Activated CD4-positive, alpha-beta T cell treated with anti-CD3 and anti-CD28 coated beads, Interleukin-2, amount 50 U/mL, for 4 hours (primary cell): ENCODE results near the gene PRKCSH.

Experiments used
- DNase-seq, 2 experiments: peaks; one replicate each; pipeline ENCODE4 v3.0.0-alpha.2; 2020

PRKCSH gene

GRCh38 chr19:11479090-11479897, 43.9 kb downstream of the PRKCSH start:
- no peak for DNase-seq

DNA sequence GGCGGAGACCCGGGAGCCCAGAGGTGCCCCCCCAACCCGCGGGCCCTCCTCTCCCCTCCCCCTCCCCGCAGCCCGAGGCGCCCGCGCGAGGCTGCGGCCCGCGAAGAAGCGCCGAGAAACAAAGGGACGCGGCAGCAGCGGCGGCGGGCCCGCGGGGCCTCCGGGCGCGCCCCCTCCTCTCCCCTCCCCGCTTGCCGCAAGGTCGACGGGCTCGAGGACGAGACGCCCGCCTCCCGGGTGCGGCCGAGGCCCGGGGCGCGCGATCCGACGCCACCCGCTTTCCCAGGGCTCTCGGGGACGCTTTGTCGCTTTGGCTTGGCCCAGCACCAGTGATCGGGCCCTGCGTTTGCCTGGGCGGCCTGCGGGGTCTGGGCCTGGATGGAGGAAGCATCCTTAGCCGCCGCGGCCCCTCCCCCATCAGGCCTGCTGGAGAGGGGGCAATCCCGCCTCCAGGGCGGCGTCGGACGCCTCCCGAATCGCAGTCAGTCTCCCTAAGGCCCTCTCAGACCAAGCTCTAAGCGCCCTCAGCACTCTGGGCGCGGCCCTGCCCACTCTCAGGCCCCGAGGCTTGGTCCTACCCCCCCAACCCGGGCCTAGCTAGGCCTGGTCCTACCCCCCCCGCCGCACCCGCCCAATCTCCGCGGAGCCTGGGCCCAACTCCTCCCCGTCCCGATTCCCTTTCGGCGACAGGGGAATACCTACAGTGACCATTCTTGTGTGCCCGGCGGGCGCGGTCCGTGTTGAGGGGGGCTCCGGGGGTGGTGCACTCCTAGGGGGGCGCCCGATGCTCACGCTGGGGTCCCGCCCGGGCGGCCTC, 44.7 kb downstream of the PRKCSH start:
- DNase-seq, result no peak

DNA sequence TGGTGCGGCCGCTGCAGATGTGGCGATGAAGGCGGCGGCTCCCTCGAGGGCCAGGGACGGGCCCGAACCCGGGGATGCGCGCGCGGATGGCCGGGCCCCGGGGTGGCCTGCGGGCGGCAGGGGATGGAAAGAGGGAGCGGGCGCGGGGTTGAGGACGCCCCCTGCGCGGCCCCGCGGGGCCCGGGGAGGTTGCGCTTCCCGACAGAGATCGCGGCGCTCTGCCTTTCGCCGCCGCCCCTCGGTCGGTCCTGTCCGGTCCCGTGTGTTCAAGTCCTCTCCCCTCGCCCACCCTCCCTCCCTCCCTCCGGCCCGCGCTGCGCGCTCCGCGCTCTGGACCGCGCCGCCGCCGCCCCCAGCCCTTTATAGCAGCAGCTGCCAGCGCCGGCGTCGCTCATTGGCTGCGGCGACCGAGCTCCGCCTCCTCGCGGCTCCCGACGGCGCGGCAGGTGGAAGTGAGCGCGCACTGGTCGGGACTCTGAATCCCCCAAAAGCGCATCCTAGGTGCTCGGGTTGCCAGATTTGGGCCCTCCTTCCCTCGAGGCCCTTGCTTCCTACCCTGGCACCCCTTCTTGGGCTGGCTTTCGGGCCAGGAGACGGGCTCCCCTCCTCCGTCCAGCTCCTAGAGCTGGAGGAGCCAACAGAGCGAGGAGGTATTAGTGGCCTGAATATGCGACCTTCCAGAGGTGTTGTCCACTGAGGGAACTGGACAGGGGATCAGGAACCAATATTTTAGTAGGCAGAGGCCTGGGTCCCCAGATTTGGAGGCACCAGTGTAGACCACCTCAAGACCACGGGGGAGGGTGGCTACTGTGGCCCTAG, 45.5 kb downstream of the PRKCSH start, which contains the start of gene ELAVL3:
ELAVL3 (minus strand) TSS at position 332 of the 819 bp plus-strand sequence. CDS start 438 bp downstream, outside the sequence.
- DNase-seq, result no peak

DNA sequence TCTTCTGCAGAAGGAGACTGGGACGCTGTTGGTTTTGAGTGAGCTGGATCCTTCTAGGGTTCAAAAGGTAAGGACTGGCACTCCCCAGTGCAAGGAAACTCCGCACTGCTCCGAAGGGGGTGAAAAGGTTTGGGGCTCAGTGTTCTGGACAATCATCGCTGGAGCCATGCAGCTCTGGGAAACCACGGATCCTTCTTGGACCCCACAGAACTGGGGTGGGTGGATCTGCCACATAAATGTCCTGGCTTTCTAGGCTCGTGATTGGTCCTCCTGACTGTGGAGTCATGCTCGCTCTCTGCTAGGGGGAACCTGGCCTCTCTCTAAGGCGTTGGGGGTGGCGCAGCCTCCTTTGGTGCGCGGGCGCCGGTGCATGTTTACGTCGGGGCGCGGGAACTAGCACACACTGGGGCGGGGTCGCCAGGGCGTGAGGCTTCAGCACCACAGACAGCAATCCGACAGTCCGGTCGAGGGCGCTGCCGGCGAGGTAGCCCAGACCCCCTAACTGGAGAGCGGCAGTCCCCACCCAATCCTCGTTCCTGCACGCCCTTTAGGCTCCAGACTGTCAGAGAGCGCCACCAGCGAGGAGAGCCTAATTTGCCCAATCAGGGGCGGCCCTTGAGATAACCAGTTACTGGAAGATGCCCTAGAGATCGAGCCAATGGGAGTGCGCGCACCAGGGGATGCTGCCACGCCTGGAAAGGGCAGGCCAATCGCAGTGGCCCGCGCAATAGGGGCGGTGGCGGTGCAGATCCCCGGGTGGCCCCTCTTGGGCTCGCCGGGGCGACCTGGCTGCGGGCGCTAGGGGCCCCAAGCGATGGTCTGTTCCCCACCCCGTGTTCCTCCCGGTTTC, 46.3 kb downstream of the PRKCSH start:
- peak; percentile 53 to 62 for DNase-seq

DNA sequence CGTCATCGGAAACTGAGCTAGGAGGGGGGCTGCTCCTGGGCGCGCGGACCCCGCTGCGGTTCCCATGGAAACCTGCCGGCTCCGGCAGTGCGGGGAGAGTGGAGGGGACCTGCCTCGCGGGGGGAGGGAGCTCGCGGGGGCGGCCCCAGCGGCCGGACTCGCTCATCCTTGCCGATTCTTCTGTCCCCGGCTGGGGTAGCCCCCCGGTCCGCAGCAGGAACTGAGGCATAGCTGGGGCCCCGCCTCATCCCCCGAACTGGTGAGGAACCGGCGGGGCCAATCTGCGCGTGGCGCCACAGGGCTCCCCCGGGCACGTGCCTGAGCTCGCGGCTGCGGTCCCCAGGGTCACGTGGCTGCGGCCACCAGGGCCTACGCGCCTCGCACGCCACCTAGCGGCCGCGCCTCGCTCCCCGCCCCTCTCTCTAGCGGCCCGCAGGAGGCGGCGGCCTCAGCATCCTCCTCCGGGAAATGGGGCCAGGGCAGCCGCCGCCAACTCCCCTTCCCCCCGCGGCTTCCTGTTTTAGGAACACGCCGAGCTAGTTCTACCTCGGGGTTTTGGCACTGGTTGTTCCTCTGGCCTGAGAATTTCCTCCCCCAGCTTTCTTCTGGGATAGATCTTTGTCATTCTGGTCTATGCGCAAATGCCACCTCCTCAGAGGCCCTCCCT, 47.1 kb downstream of the PRKCSH start:
- peak; percentile 70 to 71 for DNase-seq

GRCh38 chr19:11483366-11484111, 48.1 kb downstream of the PRKCSH start:
- no peak for DNase-seq

DNA sequence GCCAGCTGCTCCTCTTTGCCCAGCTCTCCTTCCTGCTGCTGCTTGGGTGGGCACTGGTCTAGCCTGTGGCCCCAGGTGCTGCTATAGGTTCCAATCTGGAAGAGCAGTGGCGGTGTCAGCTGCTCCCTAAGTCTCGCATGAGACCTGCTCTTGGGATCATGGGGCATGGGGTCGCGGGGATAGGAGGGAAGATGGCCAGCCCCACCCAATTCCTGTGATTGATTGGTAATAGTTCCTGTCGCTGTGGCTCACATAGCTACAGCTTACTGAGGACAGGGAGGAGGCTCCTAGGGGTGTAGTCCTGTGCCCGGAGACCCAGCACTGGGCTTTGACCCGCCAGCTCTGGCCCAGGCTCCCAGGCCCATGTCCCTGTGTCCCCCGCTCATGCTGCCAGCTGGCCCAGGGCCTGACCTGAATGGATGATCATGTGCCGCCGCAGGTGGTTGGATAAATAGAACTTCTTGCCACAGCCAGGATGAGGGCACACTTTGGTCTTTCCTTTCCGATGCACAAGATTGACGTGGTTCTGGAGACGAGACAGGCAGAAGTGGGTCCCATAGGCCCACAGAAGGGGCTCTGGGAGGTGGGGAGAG, 49.9 kb downstream of the PRKCSH start:
- no peak for DNase-seq

- no peak for DNase-seq
Observed at GRCh38 chr19:11486661-11487503, 51.4 kb downstream of the PRKCSH start.

DNA sequence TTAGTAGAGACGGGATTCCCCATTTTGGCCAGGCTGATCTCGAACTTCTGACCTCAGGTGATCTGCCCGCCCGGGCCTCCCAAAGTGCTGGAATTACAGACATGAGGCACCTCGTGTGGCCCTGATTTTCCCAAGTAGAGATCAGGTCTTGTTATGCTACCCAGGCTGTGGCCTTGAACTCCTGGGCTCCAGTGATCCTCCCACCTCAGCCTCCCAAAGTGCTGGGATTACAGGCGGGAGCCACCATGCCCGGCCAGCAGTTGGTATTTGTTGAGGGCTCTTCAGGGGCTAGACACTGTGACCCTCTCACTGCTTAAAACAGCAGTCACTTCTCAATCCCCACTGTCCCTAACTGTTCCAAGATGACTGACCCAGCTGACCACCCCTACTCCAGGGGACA, 53.9 kb downstream of the PRKCSH start:
- no peak for DNase-seq

DNA sequence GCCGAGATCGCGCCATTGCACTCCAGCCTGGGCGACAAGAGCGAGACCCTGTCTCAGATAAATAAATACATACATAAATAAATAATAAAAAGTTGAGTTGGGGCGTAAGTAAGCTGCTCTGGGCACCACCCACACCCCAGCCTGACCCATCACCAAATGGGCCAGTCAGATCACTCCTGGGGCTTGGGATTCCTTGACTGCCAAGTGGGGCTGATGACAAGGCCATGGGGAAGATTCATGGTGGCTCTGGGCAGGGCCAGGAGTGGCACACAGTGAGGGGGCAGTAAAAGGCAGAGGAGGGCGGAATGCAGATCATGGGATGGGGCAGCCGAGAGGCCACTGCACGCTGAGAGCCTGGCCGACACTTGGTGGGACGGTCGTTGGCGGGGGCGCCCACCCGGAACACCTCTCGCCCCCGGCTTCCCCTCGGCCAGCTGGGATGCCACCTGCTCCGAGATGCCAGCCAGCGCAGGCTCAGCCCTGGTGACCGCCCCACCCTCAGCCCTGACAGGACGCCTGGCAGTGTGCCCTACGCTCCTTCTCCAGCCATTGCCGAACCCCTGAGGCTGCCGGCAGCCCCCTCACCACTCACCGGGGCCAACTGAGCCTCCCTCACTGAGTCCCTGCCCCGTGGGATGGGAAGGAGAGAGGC, 59.3 kb downstream of the PRKCSH start:
- no peak for DNase-seq

GRCh38 chr19:11495481-11495880, 60.0 kb downstream of the PRKCSH start:
- no peak for DNase-seq

DNA sequence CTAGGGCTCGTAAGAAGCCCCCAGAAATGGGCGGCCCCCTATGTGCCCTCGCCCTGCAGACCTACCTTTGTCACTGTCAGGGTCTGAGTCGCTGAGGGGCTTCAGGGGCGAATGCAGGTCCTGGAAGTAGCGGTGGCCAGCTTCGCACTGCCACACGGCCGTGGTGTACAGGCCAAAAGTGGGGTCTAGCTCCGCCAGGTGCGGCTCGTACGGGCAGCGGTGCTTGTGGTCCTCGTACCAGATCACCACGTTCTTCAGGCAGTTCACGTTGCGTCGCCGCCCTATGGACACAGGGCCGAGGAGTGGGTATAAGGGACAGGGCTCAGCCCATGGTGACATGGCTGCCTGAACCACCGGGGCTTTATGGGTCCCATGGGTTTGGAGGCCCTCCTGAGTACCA, 60.5 kb downstream of the PRKCSH start:
- no peak for DNase-seq

DNA sequence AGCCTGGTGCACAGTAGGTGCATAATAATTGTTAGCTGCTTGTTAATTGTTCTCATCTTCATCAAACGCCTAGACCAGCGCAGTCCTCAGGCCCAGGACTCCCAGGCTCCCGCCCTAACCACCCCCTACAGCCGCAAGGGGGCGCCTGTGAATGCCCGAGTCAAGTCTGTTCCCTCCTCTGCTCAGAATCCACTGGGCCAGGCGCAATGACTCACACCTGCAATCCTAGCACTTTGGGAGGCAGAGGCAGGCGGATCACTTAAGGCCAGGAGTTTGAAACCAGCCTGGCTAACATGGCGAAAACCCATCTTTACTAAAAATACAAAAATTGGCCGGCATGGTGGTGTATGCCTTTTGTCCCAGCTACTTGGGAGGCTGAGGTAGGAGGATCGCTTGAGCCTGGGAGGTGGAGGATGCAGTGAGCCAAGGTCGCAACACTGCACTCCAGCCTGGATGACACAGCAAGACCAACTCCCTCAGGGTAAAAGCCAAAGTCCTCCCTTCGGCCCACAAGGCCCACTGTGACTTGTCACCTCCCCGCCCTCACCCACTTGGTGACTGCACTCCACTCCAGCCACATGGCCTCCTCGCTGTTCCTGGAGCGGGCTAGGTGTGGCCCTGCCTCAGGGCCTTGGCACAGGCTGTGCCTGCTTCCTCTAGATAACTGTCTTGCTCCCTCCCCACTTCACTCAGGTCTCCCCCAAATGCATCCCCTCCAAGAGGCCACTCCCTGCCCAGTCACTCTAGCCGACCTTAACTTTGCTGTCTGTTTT, 61.1 kb downstream of the PRKCSH start:
- DNase-seq, result peak; percentile 58 to 62

- no peak for DNase-seq
Observed at GRCh38 chr19:11499220-11499726, 63.8 kb downstream of the PRKCSH start.

- DNase-seq, result no peak
Observed at GRCh38 chr19:11499890-11500420, 64.5 kb downstream of the PRKCSH start.
